Activated CD4-positive, alpha-beta T cell treated with anti-CD3 and anti-CD28 coated beads, Interleukin-2, amount 50 U/mL, for 48 hours (primary cell): Measurements from ENCODE around the gene TMEM117.
"Not testable (repeated sequence)": the region's sequence is repeated elsewhere in the genome, so short reads cannot be mapped to it uniquely, and the experiment has no call there.

Experiments
- DNase-seq, 2 experiments: peaks; one replicate each; pipeline ENCODE4 v3.0.0-alpha.2; 2020

TMEM117 gene

GRCh38 chr12:44240186-44240585 is 404.3 kb downstream of the TMEM117 start:
- DNase-seq, result no peak

GRCh38 chr12:44245932-44246331 is 410.1 kb downstream of the TMEM117 start:
- no peak for DNase-seq

- DNase-seq, result no peak
These were observed 410.7 kb downstream of the TMEM117 start for GRCh38 chr12:44246482-44247105.

- DNase-seq, result no peak
These were observed 411.7 kb downstream of the TMEM117 start for GRCh38 chr12:44247588-44247987.

- no peak for DNase-seq
These were observed 412.6 kb downstream of the TMEM117 start for GRCh38 chr12:44248436-44248835.

GRCh38 chr12:44250440-44250839 is 414.6 kb downstream of the TMEM117 start:
- DNase-seq, result not testable (repeated sequence)

- no peak for DNase-seq
These were observed 417.5 kb downstream of the TMEM117 start for GRCh38 chr12:44253338-44253856.

- DNase-seq, result no peak
These were observed 422.4 kb downstream of the TMEM117 start for GRCh38 chr12:44258246-44258645.

- no peak for DNase-seq
These were observed 424.0 kb downstream of the TMEM117 start for GRCh38 chr12:44259890-44260289.

- DNase-seq, result no peak
These were observed 424.7 kb downstream of the TMEM117 start for GRCh38 chr12:44260581-44260980.

GRCh38 chr12:44285321-44285960 is 449.6 kb downstream of the TMEM117 start:
- no peak for DNase-seq

- DNase-seq, result no peak
These were observed 450.5 kb downstream of the TMEM117 start for GRCh38 chr12:44286336-44286735.

- DNase-seq, result no peak
These were observed 451.1 kb downstream of the TMEM117 start for GRCh38 chr12:44286821-44287505.

GRCh38 chr12:44287545-44287944 is 451.7 kb downstream of the TMEM117 start:
- no peak for DNase-seq

- DNase-seq, result no peak
These were observed 458.8 kb downstream of the TMEM117 start for GRCh38 chr12:44294649-44295048.

- no peak for DNase-seq
These were observed 460.2 kb downstream of the TMEM117 start for GRCh38 chr12:44295958-44296623.

- DNase-seq, result no peak
These were observed 460.8 kb downstream of the TMEM117 start for GRCh38 chr12:44296624-44297197.

- no peak for DNase-seq
These were observed 463.6 kb downstream of the TMEM117 start for GRCh38 chr12:44299524-44299923.

- no peak for DNase-seq
These were observed 471.8 kb downstream of the TMEM117 start for GRCh38 chr12:44307506-44308168.

- no peak for DNase-seq
These were observed 477.3 kb downstream of the TMEM117 start for GRCh38 chr12:44313188-44313587.

- DNase-seq, result no peak
These were observed 478.2 kb downstream of the TMEM117 start for GRCh38 chr12:44314007-44314500.

GRCh38 chr12:44317651-44318126 is 481.8 kb downstream of the TMEM117 start:
- no peak for DNase-seq
